ENCODE data around the gene SHISA2. TPM values are rescaled to one million over a fixed set of nuclear protein-coding genes. Genes with fewer than 3 reads are reported as not detected.

The SHISA2 gene
- total RNA-seq, 4 donors from 2014 or later = not detected

GRCh38 chr13:26036383-26036782, 15.4 kb downstream of the SHISA2 start:
- WGBS, 2 donors (ENCODE audit: low coverage in 1 of 2) = 66 to 88% methylated on average over 4 of the region's 4 CpGs
- no peak for DNase-seq
- H3K27me3 ChIP-seq = no peaks in the 10 kb centered on the region
- no peak overlapping the region for H3K4me3 ChIP-seq
- no peaks in the 10 kb centered on the region for H3K9me3 ChIP-seq
- H3K4me1 ChIP-seq = no peaks in the 10 kb centered on the region
- in situ Hi-C loops (cut with MboI; ENCODE audit: low pct_ligation_motif_present in 1 of 4, low pct_unique_long_range_greater_than_20kb in 1 of 4, low sequenced_read_pairs in 3 of 4) = no loop called here
- intact Hi-C loops (cut with DNase I; ENCODE audit: low total_unique reads) = no loop called here
- no peak overlapping the region for H3K27ac ChIP-seq
- TF ChIP-seq, protein P1, sequence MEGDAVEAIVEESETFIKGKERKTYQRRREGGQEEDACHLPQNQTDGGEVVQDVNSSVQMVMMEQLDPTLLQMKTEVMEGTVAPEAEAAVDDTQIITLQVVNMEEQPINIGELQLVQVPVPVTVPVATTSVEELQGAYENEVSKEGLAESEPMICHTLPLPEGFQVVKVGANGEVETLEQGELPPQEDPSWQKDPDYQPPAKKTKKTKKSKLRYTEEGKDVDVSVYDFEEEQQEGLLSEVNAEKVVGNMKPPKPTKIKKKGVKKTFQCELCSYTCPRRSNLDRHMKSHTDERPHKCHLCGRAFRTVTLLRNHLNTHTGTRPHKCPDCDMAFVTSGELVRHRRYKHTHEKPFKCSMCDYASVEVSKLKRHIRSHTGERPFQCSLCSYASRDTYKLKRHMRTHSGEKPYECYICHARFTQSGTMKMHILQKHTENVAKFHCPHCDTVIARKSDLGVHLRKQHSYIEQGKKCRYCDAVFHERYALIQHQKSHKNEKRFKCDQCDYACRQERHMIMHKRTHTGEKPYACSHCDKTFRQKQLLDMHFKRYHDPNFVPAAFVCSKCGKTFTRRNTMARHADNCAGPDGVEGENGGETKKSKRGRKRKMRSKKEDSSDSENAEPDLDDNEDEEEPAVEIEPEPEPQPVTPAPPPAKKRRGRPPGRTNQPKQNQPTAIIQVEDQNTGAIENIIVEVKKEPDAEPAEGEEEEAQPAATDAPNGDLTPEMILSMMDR (IDR thresholded peaks at IDR 0.05) = no peak
- no peak for TF ChIP-seq POLR2AphosphoS5 (IDR thresholded peaks at IDR 0.05)
- no peak for TF ChIP-seq POLR2A (IDR thresholded peaks at IDR 0.05)
- no peak for TF ChIP-seq EP300 (IDR thresholded peaks at IDR 0.05; ENCODE audit: low read depth)
- H3K36me3 ChIP-seq = no peaks in the 10 kb centered on the region

- WGBS, 2 donors (ENCODE audit: low coverage in 1 of 2) = 86% methylated on average over 3 of the region's 3 CpGs; no CpG with 5 or more reads in 1 of the 2 donors
- intact Hi-C loops (cut with DNase I; ENCODE audit: low total_unique reads) (no loop called here), in situ Hi-C loops (cut with MboI; ENCODE audit: low pct_ligation_motif_present in 1 of 4, low pct_unique_long_range_greater_than_20kb in 1 of 4, low sequenced_read_pairs in 3 of 4) (no loop called here)
- H3K4me3 ChIP-seq = no peak overlapping the region
- H3K4me1 ChIP-seq = no peaks in the 10 kb centered on the region
- no peaks in the 10 kb centered on the region for H3K36me3 ChIP-seq
- no peaks in the 10 kb centered on the region for H3K27me3 ChIP-seq
- DNase-seq = no peak
- no peaks in the 10 kb centered on the region for H3K9me3 ChIP-seq
- TF ChIP-seq POLR2AphosphoS5 (IDR thresholded peaks at IDR 0.05) (no peak), POLR2A (IDR thresholded peaks at IDR 0.05) (no peak), EP300 (IDR thresholded peaks at IDR 0.05; ENCODE audit: low read depth) (no peak)
- TF ChIP-seq, protein P1 (IDR thresholded peaks at IDR 0.05) = no peak
- no peak overlapping the region for H3K27ac ChIP-seq
These were observed 17.8 kb downstream of the SHISA2 start for GRCh38 chr13:26034018-26034417.

GRCh38 chr13:26030331-26030730, 21.5 kb downstream of the SHISA2 start:
- H3K4me3 ChIP-seq = no peak overlapping the region
- H3K27ac ChIP-seq = no peak overlapping the region

GRCh38 chr13:26029581-26030136, 22.2 kb downstream of the SHISA2 start:
- Histone ChIP-seq H3K4me3 (no peak overlapping the region), H3K9me3 (no peaks in the 10 kb centered on the region), H3K27me3 (no peaks in the 10 kb centered on the region), H3K4me1 (no peaks in the 10 kb centered on the region), H3K36me3 (no peaks in the 10 kb centered on the region), H3K27ac (no peak overlapping the region)
- TF ChIP-seq EP300 (IDR thresholded peaks at IDR 0.05; ENCODE audit: low read depth) (no peak), POLR2A (IDR thresholded peaks at IDR 0.05) (no peak), POLR2AphosphoS5 (IDR thresholded peaks at IDR 0.05) (no peak)
- TF ChIP-seq, protein P1 (IDR thresholded peaks at IDR 0.05) = no peak
- in situ Hi-C loops (cut with MboI; ENCODE audit: low pct_ligation_motif_present in 1 of 4, low pct_unique_long_range_greater_than_20kb in 1 of 4, low sequenced_read_pairs in 3 of 4) = no loop called here
- intact Hi-C loops (cut with DNase I; ENCODE audit: low total_unique reads) = no loop called here
- 94 to 100% methylated on average over 3 to 4 of the region's 4 CpGs for WGBS, 2 donors (ENCODE audit: low coverage in 1 of 2)
- no peak for DNase-seq

More at GRCh38 chr13:26030331-26030730, 21.5 kb downstream of the SHISA2 start:
- intact Hi-C loops (cut with DNase I; ENCODE audit: low total_unique reads) (no loop called here), in situ Hi-C loops (cut with MboI; ENCODE audit: low pct_ligation_motif_present in 1 of 4, low pct_unique_long_range_greater_than_20kb in 1 of 4, low sequenced_read_pairs in 3 of 4) (no loop called here)
- no peak for DNase-seq
- 78 to 82% methylated on average over 3 to 4 of the region's 4 CpGs for WGBS, 2 donors (ENCODE audit: low coverage in 1 of 2)
- TF ChIP-seq, protein P1 (IDR thresholded peaks at IDR 0.05) = no peak
- no peak for TF ChIP-seq EP300 (IDR thresholded peaks at IDR 0.05; ENCODE audit: low read depth)
- no peaks in the 10 kb centered on the region for H3K4me1 ChIP-seq
- no peaks in the 10 kb centered on the region for H3K36me3 ChIP-seq
- no peaks in the 10 kb centered on the region for H3K9me3 ChIP-seq
- H3K27me3 ChIP-seq = no peaks in the 10 kb centered on the region

Measured in transverse colon (tissue), 4 donors.